ENCODE data around the gene DRC7.
"Not testable (repeated sequence)": the region's sequence is repeated elsewhere in the genome, so short reads cannot be mapped to it uniquely, and the experiment has no call there.

DRC7 gene

DNA sequence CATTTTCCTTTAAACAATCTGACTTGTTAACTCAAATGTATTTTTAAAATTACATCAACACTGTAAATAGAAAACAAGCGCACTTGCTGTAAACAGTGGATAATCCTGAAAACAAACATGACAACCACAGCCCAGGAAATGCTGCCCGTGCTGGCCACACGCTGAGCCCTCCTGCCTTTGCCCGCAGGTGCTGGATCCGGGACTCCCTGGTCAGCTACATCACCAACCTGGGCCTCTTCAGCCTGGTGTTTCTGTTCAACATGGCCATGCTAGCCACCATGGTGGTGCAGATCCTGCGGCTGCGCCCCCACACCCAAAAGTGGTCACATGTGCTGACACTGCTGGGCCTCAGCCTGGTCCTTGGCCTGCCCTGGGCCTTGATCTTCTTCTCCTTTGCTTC lies 33.1 kb upstream of the DRC7 start:
- no peak for DNase-seq

DNA sequence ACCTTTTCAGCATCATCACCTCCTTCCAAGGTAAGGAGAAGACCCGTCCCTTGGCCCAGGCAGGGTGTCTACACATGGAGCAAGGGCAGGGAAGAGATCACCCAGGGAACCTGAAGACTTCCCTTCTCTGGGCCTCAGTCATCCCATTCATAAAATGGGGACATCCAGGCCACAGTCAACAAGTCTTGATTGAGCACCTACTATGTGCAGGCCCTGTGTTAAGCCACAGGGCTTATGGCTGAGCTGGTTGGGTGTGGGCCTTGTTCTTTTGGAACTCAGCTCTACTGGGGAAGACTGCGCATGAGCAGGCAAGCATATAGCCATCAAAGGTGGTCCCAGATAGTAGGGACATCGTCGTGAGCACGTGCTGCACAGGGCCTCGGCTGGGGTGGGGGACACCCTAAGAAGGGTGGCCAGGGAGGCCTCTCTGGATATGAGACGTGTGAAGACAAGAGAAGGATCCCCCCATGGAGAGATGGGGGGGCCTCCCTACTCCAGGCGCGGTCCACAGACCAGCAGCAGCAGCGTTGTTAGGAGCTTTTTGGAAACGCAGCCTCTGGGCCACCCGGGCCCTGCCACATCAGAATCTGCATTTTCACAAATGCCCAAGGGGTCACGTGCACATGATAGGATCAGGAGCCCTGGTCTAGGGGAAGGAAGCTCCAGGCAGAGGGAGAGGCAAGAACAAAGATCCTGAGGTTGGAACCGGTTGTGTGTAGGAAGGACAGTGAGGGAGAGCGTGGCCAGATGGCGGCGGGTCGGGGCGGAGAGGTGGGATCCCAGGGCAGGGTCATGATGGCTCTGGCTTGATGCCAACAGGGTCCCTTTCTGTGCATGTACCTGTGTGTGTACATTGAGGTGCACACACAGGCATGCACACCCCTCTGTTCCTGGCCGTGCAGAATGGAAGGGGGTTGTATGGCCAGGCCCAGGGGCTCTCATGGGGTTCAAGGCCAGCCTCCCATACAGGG lies 32.4 kb upstream of the DRC7 start:
- DNase-seq = no peak

DNA sequence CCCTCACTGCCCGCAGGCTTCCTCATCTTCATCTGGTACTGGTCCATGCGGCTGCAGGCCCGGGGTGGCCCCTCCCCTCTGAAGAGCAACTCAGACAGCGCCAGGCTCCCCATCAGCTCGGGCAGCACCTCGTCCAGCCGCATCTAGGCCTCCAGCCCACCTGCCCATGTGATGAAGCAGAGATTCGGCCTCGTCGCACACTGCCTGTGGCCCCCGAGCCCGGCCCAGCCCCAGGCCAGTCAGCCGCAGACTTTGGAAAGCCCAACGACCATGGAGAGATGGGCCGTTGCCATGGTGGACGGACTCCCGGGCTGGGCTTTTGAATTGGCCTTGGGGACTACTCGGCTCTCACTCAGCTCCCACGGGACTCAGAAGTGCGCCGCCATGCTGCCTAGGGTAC lies 31.2 kb upstream of the DRC7 start:
- no peak for DNase-seq

DNA sequence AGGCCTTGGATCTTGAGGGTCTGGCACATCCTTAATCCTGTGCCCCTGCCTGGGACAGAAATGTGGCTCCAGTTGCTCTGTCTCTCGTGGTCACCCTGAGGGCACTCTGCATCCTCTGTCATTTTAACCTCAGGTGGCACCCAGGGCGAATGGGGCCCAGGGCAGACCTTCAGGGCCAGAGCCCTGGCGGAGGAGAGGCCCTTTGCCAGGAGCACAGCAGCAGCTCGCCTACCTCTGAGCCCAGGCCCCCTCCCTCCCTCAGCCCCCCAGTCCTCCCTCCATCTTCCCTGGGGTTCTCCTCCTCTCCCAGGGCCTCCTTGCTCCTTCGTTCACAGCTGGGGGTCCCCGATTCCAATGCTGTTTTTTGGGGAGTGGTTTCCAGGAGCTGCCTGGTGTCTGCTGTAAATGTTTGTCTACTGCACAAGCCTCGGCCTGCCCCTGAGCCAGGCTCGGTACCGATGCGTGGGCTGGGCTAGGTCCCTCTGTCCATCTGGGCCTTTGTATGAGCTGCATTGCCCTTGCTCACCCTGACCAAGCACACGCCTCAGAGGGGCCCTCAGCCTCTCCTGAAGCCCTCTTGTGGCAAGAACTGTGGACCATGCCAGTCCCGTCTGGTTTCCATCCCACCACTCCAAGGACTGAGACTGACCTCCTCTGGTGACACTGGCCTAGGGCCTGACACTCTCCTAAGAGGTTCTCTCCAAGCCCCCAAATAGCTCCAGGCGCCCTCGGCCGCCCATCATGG lies 30.5 kb upstream of the DRC7 start:
- no peak for DNase-seq

DNA sequence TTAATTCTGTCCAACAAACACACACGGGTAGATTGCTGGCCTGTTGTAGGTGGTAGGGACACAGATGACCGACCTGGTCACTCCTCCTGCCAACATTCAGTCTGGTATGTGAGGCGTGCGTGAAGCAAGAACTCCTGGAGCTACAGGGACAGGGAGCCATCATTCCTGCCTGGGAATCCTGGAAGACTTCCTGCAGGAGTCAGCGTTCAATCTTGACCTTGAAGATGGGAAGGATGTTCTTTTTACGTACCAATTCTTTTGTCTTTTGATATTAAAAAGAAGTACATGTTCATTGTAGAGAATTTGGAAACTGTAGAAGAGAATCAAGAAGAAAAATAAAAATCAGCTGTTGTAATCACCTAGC lies 30.0 kb upstream of the DRC7 start:
- no peak for DNase-seq

DNA sequence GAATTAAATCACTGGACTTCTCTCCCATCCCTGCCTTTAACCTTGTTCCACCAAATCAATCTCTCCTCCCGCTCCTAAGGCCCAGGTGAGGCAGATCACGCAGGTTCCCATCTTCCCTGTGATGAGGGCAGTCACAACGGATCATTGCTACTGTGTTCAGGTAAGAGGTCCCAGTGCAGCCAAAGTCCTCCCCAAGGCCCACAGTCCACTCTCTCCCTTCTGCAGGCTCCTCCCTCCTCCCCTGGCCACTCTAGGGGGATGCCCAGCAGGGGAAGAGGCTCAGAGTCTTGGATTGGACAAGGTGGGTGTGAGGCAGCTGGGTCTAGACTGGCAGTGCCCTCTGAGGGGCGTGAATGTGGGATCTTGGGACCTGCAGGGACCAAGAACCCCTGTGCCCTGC lies 29.1 kb upstream of the DRC7 start:
- no peak for DNase-seq

DNA sequence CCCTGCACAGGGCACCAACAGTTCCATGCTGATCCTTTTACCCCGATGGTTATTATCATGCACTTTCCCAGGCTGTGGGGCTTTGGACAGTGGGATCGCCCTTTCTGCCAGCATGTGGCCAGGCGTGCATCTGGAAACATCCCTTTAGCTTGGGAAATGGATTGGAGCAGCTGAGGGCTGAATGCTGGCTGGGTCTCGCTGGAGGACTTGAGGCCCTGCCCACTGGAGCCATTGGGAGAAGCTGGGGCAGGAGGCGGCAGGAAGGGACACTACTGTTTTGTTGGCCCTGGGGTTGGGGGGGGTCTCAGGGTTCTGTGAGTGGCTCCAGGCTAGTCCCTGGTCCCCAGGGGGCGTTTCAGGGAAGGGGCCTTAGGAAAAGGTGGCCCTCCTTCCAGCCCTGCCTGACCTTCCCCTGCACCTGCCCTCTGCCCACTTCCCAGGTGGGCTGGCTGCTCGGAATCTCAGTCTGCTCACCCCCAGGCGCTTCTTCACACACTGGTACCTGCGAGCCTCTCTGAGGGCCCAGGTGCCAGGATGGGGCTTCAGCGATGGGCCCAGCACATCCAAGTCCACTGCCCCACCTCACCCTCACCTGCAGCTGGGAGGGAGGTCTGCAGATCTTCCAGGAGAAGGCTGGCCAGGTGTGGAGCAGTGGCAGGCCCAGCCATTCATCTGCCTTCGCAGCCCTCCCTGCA lies 28.1 kb upstream of the DRC7 start:
- DNase-seq = no peak

- DNase-seq = no peak
These were observed 27.5 kb upstream of the DRC7 start for GRCh38 chr16:57667048-57667525.

DNA sequence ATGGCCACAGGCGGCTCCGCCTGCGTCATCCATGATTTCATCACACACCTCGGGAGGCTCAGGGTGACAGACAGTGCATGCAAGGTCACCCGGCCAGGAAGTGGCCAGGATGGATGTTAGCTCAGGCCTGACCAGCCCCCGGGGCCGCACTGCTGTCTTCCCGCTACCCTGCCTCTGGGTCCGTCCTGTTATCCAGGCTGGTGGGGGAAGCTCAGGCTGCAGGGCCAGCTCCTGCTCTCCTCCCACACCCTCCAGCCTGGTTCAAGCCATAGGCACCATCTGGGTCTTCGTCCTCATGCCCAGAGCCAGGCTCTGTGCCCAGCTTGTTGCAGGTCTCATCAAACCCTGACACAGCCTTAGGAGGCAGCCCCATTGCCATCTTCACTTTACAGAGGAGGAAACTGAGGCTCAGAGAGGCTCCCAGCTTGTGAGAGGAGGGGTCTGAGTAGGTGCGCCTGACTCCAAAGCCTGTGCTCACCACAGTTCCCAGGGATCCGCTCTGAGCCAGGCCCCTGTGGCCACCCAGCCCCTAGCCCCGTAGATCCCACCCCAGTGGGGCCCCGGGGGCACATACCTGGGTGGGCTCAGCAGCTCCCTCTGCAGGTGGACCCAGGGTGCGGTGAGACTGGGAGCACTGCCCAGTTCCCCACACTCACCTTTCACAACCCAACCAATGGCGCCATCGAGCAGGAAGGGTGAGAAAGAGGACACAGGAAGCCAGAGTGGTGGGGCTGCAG lies 26.9 kb upstream of the DRC7 start:
- DNase-seq = peak; percentile 82

- DNase-seq = no peak
These were observed 26.4 kb upstream of the DRC7 start, which contains the start of gene ADGRG3 for GRCh38 chr16:57668263-57668571. Gene ADGRG3 (plus strand): TSS chr16:57668306. CDS start chr16:57668348, 42 bp downstream.

DNA sequence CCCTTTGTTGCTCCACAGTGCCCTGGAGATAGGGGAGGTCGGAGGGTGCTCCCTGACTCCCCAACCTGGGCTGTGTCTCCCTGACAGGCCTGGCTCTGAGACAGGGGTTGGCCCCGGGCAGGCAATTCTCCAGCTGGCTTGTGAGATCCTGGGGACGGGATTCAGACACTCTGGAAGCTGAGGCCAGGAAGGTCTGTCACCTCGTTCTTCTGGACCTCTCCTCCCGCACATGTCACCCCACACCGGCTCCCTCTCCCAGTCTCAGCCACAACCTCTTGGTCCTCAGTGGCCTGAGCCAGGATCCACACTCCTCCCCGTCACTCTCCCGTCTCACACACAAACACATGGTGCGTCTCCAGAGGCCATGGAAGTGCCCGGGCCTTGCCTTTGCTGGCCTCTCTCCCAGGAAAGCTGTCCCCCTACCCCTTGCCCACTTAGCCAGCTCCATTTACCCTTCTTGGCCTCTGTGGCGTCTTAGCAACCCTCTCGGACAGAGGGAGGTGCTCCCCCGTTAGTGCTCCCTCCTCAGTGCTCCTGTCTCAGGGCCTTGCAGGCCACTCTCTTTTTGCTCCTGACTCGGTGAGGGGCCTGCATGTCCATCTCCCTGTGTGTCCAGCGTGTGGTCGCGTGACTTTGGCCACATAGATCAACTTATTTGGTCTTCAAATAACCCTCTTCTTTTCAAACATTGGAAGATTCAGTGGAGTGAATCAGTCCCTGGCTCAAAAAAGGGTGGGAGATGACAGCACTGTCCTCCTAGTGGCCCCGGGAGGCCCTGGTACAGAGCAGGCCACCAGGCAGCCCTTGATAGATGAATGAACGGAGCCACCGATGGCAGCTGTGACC lies 25.8 kb upstream of the DRC7 start:
- DNase-seq = no peak

- no peak for DNase-seq
These were observed 25.0 kb upstream of the DRC7 start for GRCh38 chr16:57669476-57670162.

GRCh38 chr16:57670196-57670595 lies 24.4 kb upstream of the DRC7 start:
- no peak for DNase-seq

DNA sequence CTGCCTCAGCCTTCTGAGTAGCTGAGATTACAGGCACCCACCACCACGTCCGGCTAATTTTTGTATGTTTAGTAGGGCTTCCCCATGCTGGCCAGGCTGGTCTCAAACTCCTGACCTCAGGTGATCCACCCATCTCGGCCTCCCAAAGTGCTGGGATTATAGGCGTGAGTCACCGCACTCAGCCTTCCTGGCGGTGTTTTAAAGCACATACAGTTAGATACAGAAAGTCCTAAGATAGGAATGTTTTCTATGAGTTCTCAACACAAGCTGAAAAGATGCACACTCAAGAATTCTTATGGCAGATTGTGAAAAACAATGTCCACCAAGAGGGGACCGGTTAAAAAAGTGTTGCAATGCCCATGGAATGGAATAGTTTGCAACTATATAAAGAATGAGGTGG lies 23.2 kb upstream of the DRC7 start:
- DNase-seq = not testable (repeated sequence)

- no peak for DNase-seq
These were observed 22.2 kb upstream of the DRC7 start for GRCh38 chr16:57672416-57672815.

DNA sequence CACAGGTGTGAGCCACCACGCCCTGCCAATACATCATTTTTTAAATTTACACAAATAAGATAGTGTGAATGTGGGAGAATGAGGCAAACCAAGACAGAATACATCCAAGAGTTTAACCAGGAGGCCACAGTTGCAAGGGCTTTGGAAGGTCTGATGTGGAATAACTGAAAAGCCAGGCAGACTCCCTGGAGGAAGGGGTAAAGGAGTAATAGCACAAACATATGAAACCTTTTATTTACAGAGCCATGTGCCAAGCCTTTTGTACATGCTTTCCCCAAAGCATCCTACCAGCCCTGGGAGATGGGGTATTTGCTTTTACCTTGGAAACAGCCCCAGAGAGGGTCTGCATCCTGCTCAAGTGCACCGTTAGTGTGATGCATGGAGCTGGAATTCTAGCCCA lies 21.8 kb upstream of the DRC7 start:
- no peak for DNase-seq

GRCh38 chr16:57675741-57676551 lies 18.7 kb upstream of the DRC7 start:
- no peak for DNase-seq

- DNase-seq = no peak
These were observed 18.0 kb upstream of the DRC7 start for GRCh38 chr16:57676553-57677085.

- DNase-seq = no peak
These were observed 16.8 kb upstream of the DRC7 start for GRCh38 chr16:57677622-57678369.
